ENCODE measurements around the gene ART5. TPM values are rescaled to one million over a fixed set of nuclear protein-coding genes. Genes with fewer than 3 reads are reported as not detected.

The ART5 gene
- polyA plus RNA-seq, 2 of the 4 experiments (the other 2 are of a cell fraction) = 0.08 to 0.30 TPM

DNA sequence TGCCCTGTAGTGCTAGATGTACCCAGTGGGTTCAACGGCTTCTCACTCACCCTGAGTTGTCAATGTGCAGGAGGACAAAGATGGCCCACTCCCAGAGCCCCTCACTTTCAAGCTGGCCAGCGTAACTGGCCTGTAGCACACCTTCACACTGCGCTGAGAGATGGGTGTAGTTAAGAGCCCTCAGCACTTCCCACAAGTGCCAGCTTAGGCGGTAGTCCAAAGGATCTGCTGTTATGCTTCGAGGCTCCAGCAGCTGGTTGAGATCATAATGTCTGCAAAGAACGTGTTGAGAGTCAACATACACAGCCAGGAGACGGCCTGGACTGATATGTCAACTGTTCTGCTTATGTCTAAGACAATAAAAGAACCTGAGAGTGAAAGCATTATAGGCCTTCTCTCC, 44.1 kb upstream of the ART5 start (continued):
- TF ChIP-seq, protein P1, sequence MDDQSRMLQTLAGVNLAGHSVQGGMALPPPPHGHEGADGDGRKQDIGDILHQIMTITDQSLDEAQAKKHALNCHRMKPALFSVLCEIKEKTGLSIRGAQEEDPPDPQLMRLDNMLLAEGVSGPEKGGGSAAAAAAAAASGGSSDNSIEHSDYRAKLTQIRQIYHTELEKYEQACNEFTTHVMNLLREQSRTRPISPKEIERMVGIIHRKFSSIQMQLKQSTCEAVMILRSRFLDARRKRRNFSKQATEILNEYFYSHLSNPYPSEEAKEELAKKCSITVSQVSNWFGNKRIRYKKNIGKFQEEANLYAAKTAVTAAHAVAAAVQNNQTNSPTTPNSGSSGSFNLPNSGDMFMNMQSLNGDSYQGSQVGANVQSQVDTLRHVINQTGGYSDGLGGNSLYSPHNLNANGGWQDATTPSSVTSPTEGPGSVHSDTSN (IDR thresholded peaks at IDR 0.05) = no peak
- TF ChIP-seq, protein P2, sequence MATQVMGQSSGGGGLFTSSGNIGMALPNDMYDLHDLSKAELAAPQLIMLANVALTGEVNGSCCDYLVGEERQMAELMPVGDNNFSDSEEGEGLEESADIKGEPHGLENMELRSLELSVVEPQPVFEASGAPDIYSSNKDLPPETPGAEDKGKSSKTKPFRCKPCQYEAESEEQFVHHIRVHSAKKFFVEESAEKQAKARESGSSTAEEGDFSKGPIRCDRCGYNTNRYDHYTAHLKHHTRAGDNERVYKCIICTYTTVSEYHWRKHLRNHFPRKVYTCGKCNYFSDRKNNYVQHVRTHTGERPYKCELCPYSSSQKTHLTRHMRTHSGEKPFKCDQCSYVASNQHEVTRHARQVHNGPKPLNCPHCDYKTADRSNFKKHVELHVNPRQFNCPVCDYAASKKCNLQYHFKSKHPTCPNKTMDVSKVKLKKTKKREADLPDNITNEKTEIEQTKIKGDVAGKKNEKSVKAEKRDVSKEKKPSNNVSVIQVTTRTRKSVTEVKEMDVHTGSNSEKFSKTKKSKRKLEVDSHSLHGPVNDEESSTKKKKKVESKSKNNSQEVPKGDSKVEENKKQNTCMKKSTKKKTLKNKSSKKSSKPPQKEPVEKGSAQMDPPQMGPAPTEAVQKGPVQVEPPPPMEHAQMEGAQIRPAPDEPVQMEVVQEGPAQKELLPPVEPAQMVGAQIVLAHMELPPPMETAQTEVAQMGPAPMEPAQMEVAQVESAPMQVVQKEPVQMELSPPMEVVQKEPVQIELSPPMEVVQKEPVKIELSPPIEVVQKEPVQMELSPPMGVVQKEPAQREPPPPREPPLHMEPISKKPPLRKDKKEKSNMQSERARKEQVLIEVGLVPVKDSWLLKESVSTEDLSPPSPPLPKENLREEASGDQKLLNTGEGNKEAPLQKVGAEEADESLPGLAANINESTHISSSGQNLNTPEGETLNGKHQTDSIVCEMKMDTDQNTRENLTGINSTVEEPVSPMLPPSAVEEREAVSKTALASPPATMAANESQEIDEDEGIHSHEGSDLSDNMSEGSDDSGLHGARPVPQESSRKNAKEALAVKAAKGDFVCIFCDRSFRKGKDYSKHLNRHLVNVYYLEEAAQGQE (IDR thresholded peaks at IDR 0.05) = no peak
- TF ChIP-seq RNF2 (IDR thresholded peaks at IDR 0.05; ENCODE audit: borderline replicate concordance, low read depth) (no peak), POLR2A (IDR thresholded peaks at IDR 0.05; ENCODE audit: low read length) (no peak), RCOR1 (IDR thresholded peaks at IDR 0.05; ENCODE audit: low read depth, low read length) (no peak)

DNA sequence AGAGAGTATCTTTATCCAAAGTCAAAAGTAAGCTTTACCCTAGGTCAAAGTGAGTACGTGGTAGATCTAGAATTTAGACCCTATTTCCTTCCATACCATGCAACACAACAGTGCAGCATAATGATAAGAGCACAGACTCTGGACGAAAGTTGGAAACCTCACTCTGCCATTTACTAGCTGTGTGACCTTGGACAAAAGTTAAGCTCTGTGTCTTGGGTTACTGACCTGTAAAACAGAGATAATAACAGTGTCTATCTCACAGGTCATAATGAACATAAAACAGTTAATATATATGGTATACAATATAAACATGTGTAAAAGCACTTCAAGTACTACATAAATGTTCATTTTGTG, 43.0 kb upstream of the ART5 start:
- no peaks in the 10 kb centered on the region for H3K9me3 ChIP-seq
- H3K4me3 ChIP-seq = no peak overlapping the region
- no peaks in the 10 kb centered on the region for H3K4me1 ChIP-seq
- POLR2A ChIA-PET = no interaction called here
- CTCF ChIA-PET = interaction anchor here (0.7 to 1.2 kb wide), 3 partner anchors 10 to 30 kb away, joined by 3 read pairs; no protein-coding TSS in a partner anchor
- DNase-seq (ENCODE audit: low read depth in 1 of 2, low spot score in 1 of 2) (no peak), FAIRE-seq (no peak), ATAC-seq (no peak)
- H3K27ac ChIP-seq = no peak overlapping the region
- TF ChIP-seq, protein P1 (IDR thresholded peaks at IDR 0.05) = no peak
- 88% methylated on average over 2 of the region's 2 CpGs for WGBS (ENCODE audit: missing lambda C conversion rate)
- no peak overlapping the region for H3K4me2 ChIP-seq

DNA sequence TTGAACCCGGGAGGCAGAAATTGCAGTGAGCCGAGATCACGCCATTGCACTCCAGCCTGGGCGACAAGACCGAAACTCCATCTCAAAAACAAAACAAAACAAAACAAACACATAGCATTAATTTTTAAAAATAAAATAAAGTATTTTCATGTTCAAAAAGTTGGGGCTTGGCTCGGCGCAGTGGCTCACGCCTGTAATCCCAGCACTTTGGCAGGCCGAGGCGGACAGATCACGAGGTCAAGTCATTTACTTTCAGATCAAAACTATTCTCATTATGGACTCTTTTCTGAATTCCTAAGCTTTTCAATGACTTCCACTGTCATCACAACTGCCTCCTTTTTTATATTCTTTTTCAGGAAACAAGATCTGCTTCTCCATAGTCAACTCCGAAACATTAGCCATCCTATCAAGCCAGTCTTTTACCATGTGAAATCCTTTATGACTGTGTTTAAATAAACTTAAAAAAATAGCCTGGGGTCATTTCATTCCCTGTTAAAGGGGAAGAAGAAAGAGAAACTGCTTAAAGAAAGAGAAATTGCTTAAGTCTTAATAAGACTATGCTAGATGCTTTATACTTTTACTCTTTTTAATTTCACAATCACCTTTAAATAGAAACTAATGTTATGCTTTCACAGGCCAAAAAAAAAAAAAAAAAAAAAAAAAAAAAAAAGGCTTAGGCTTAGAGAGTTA, 42.5 kb upstream of the ART5 start:
- Histone ChIP-seq H3K9me3 (no peaks in the 10 kb centered on the region), H3K4me2 (no peak overlapping the region), H3K27ac (no peak overlapping the region), H3K4me1 (no peaks in the 10 kb centered on the region), H3K4me3 (no peak overlapping the region)
- no peak for DNase-seq (ENCODE audit: low read depth in 1 of 2, low spot score in 1 of 2)
- 97% methylated on average over 12 of the region's 12 CpGs for WGBS (ENCODE audit: missing lambda C conversion rate)
- no peak for FAIRE-seq
- no peak for TF ChIP-seq TFCP2L1 (CRISPR knock-in tag; IDR thresholded peaks at IDR 0.05)
- TF ChIP-seq, protein P3, sequence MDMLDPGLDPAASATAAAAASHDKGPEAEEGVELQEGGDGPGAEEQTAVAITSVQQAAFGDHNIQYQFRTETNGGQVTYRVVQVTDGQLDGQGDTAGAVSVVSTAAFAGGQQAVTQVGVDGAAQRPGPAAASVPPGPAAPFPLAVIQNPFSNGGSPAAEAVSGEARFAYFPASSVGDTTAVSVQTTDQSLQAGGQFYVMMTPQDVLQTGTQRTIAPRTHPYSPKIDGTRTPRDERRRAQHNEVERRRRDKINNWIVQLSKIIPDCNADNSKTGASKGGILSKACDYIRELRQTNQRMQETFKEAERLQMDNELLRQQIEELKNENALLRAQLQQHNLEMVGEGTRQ (IDR thresholded peaks at IDR 0.05) = no peak
- TF ChIP-seq MAZ (IDR thresholded peaks at IDR 0.05; ENCODE audit: borderline replicate concordance, low read depth, low read length) = no peak
- no peak for TF ChIP-seq NR3C1 (IDR thresholded peaks at IDR 0.05)
- TF ChIP-seq HEYL (CRISPR knock-in tag; IDR thresholded peaks at IDR 0.05) = no peak
- CTCF ChIA-PET = interaction anchor here (0.7 to 1.2 kb wide), 4 partner anchors 9 to 171 kb away, joined by 3 read pairs; partner anchors contain the start of gene STIM1
- ATAC-seq = no peak
- POLR2A ChIA-PET = no interaction called here

DNA sequence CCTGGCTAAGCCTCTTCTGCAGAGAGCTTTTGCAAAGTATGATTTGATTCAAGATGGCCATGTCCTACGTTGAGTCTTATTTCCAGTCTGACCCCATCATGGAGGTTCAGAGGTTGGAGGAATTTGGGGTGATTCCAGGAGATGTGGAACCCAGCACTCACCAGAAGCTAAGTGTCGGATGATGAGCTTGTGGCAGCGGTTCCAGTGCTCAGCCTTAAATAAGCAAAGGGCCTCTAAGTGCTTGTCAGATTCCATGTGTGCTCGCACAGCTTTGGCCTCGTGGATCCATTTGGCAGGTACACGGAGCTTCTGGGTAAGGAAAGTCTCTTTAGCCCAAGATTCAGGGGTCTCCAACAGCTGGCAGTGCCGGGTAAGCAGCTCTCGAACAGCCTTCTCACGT, 41.2 kb upstream of the ART5 start:
- POLR2A ChIA-PET = no interaction called here
- no peak for FAIRE-seq
- H3K4me2 ChIP-seq = no peak overlapping the region
- no peak overlapping the region for H3K4me3 ChIP-seq
- no peaks in the 10 kb centered on the region for H3K9me3 ChIP-seq
- ATAC-seq = no peak
- WGBS (ENCODE audit: missing lambda C conversion rate) = 96% methylated on average over 9 of the region's 9 CpGs
- H3K27ac ChIP-seq = no peak overlapping the region
- CTCF ChIA-PET = interaction anchor here (0.6 kb wide), 1 partner anchor 101 kb away, joined by 3 read pairs; no protein-coding TSS in a partner anchor
- DNase-seq (ENCODE audit: low read depth in 1 of 2, low spot score in 1 of 2) = no peak
- H3K4me1 ChIP-seq = no peaks in the 10 kb centered on the region
- TF ChIP-seq FOXS1 (CRISPR knock-in tag; IDR thresholded peaks at IDR 0.05) = no peak
- no peak for TF ChIP-seq TFCP2L1 (CRISPR knock-in tag; IDR thresholded peaks at IDR 0.05)
- TF ChIP-seq BHLHE40 (IDR thresholded peaks at IDR 0.05; ENCODE audit: low read depth, low read length) = no peak
- no peak for TF ChIP-seq ZSCAN20 (CRISPR knock-in tag; IDR thresholded peaks at IDR 0.05)
- TF ChIP-seq EHMT2 (IDR thresholded peaks at IDR 0.05; ENCODE audit: low read depth) = no peak
- TF ChIP-seq RCOR1 (IDR thresholded peaks at IDR 0.05; ENCODE audit: low read depth, low read length) = no peak
- TF ChIP-seq RFX5 (IDR thresholded peaks at IDR 0.05) = no peak
- TF ChIP-seq HEYL (CRISPR knock-in tag; IDR thresholded peaks at IDR 0.05) = no peak
- TF ChIP-seq TP53 (CRISPR knock-in tag; IDR thresholded peaks at IDR 0.05) = no peak
- TF ChIP-seq, protein P3 (IDR thresholded peaks at IDR 0.05) = no peak
- TF ChIP-seq, protein P4, sequence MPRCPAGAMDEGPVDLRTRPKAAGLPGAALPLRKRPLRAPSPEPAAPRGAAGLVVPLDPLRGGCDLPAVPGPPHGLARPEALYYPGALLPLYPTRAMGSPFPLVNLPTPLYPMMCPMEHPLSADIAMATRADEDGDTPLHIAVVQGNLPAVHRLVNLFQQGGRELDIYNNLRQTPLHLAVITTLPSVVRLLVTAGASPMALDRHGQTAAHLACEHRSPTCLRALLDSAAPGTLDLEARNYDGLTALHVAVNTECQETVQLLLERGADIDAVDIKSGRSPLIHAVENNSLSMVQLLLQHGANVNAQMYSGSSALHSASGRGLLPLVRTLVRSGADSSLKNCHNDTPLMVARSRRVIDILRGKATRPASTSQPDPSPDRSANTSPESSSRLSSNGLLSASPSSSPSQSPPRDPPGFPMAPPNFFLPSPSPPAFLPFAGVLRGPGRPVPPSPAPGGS (IDR thresholded peaks at IDR 0.05) = no peak
- TF ChIP-seq FOSB (CRISPR knock-in tag; IDR thresholded peaks at IDR 0.05) = no peak
- TF ChIP-seq, protein P5, sequence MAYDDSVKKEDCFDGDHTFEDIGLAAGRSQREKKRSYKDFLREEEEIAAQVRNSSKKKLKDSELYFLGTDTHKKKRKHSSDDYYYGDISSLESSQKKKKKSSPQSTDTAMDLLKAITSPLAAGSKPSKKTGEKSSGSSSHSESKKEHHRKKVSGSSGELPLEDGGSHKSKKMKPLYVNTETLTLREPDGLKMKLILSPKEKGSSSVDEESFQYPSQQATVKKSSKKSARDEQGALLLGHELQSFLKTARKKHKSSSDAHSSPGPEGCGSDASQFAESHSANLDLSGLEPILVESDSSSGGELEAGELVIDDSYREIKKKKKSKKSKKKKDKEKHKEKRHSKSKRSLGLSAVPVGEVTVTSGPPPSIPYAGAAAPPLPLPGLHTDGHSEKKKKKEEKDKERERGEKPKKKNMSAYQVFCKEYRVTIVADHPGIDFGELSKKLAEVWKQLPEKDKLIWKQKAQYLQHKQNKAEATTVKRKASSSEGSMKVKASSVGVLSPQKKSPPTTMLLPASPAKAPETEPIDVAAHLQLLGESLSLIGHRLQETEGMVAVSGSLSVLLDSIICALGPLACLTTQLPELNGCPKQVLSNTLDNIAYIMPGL (CRISPR knock-in tag; IDR thresholded peaks at IDR 0.05; ENCODE audit: borderline replicate concordance) = no peak
